Nephron progenitor cell (in vitro differentiated cells): ENCODE data around the gene TSC2.

ENCODE experiments used
- DNase-seq: peaks from one replicate; pipeline ENCODE4 v3.0.0; 2021
- H3K27ac Mint-ChIP-seq: 2 replicates; pipeline ENCODE4 v1.8.0; 2021; ENCODE audit warnings: mild to moderate bottlenecking, moderate library complexity, mixed read lengths
- H3K27me3 Mint-ChIP-seq: 2 replicates; pipeline ENCODE4 v1.8.0; 2021; ENCODE audit warnings: mild to moderate bottlenecking, low read depth, mixed read lengths; ENCODE audit not compliant: poor library complexity
- H3K36me3 Mint-ChIP-seq: 2 replicates; pipeline ENCODE4 v1.8.0; 2021; ENCODE audit warnings: low read depth, mixed read lengths
- H3K4me1 Mint-ChIP-seq: 2 replicates; pipeline ENCODE4 v1.8.0; 2021; ENCODE audit warnings: mixed read lengths
- H3K4me3 Mint-ChIP-seq: 2 replicates; pipeline ENCODE4 v1.8.0; 2021; ENCODE audit warnings: mild to moderate bottlenecking, moderate library complexity, mixed read lengths
- H3K9me3 Mint-ChIP-seq: 2 replicates; pipeline ENCODE4 v1.8.0; 2021; ENCODE audit warnings: mild to moderate bottlenecking, moderate library complexity, mixed read lengths
- TF ChIP-seq, protein P1 (sequence below): fragments of 200-600 bp; sonication (generic); IDR thresholded peaks from 2 replicates; pipeline ENCODE4 v1.5.0; 2021; ENCODE audit warnings: antibody characterized with exemption

TSC2 gene

DNA sequence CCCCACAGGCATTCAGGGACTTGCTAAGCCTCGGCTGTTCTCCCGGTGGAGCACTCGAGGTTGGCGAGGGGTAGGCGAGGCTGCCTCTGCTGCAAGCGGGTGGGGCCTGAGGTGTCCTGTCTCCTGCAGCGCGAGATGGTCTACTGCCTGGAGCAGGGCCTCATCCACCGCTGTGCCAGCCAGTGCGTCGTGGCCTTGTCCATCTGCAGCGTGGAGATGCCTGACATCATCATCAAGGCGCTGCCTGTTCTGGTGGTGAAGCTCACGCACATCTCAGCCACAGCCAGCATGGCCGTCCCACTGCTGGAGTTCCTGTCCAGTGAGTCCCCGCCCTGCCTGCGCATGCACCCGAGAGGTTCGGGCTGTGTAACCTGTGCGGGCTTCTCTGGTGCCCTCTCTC lies 26.3 kb downstream of the TSC2 start:
- peaks cover 29% of the 10 kb centered on the region for H3K36me3 Mint-ChIP-seq
- H3K4me3 Mint-ChIP-seq, result no peak overlapping the region
- TF ChIP-seq, protein P1, sequence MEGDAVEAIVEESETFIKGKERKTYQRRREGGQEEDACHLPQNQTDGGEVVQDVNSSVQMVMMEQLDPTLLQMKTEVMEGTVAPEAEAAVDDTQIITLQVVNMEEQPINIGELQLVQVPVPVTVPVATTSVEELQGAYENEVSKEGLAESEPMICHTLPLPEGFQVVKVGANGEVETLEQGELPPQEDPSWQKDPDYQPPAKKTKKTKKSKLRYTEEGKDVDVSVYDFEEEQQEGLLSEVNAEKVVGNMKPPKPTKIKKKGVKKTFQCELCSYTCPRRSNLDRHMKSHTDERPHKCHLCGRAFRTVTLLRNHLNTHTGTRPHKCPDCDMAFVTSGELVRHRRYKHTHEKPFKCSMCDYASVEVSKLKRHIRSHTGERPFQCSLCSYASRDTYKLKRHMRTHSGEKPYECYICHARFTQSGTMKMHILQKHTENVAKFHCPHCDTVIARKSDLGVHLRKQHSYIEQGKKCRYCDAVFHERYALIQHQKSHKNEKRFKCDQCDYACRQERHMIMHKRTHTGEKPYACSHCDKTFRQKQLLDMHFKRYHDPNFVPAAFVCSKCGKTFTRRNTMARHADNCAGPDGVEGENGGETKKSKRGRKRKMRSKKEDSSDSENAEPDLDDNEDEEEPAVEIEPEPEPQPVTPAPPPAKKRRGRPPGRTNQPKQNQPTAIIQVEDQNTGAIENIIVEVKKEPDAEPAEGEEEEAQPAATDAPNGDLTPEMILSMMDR, result no peak
- no peaks in the 10 kb centered on the region for H3K4me1 Mint-ChIP-seq
- H3K9me3 Mint-ChIP-seq, result no peaks in the 10 kb centered on the region
- H3K27ac Mint-ChIP-seq, result no peak overlapping the region
- no peaks in the 10 kb centered on the region for H3K27me3 Mint-ChIP-seq
- DNase-seq, result no peak

DNA sequence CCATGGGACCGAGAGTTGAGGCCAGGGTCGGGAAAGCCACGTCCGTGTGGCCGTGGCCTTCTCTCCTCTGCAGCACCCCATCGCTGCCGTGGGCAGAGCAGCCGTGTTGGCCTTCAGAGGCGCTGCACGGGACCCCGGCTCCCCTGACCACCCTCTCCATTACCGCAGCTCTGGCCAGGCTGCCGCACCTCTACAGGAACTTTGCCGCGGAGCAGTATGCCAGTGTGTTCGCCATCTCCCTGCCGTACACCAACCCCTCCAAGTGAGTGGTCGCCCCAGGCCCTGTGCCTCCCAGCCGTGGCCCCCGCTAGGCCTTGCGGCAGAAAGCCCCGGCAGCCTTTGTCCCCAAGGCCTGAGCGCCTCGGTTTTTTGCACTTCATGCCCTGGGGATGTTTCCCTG lies 27.8 kb downstream of the TSC2 start:
- no peak overlapping the region for H3K4me3 Mint-ChIP-seq
- H3K27me3 Mint-ChIP-seq, result no peaks in the 10 kb centered on the region

DNA sequence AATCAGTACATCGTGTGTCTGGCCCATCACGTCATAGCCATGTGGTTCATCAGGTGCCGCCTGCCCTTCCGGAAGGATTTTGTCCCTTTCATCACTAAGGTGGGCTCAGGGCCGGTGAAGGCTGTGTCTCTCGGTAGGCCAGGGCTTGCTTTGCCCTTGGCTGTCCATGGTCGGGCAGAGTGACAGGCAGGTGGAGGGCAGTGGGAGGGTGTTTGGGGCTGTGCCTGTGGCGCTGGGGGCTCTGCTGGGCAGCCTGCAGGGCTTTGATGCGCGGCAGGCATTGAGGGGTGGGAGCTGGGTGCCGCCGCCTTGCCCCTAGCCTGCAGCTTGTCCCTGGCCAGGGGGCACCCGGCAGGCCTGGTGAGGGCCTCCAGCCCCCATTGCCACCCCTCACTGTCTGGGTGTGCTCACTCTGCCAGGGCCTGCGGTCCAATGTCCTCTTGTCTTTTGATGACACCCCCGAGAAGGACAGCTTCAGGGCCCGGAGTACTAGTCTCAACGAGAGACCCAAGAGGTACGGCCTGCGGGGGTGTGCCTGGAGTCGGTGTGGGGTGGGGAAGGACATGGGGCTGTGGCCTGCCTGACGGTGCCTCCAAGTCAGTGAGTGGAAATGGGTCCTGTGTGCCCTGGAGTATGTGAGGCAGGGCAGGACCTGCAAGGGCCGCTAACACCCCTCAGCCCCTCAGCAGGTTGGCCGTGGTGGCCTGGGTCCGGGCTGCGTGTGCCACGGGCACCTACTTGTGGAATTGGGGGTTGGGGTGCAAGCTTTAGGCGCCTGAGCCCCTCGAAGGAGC lies 28.5 kb downstream of the TSC2 start:
- Mint-ChIP-seq H3K9me3 (no peaks in the 10 kb centered on the region), H3K4me1 (no peaks in the 10 kb centered on the region), H3K27me3 (no peaks in the 10 kb centered on the region), H3K36me3 (peaks cover 23% of the 10 kb centered on the region), H3K27ac (no peak overlapping the region), H3K4me3 (no peak overlapping the region)
- no peak for DNase-seq
- TF ChIP-seq, protein P1, result no peak

More for the DNA sequence above, 27.8 kb downstream of the TSC2 start:
- TF ChIP-seq, protein P1, result no peak
- no peaks in the 10 kb centered on the region for H3K4me1 Mint-ChIP-seq
- peaks cover 23% of the 10 kb centered on the region for H3K36me3 Mint-ChIP-seq
- DNase-seq, result no peak
- no peak overlapping the region for H3K27ac Mint-ChIP-seq
- H3K9me3 Mint-ChIP-seq, result no peaks in the 10 kb centered on the region

DNA sequence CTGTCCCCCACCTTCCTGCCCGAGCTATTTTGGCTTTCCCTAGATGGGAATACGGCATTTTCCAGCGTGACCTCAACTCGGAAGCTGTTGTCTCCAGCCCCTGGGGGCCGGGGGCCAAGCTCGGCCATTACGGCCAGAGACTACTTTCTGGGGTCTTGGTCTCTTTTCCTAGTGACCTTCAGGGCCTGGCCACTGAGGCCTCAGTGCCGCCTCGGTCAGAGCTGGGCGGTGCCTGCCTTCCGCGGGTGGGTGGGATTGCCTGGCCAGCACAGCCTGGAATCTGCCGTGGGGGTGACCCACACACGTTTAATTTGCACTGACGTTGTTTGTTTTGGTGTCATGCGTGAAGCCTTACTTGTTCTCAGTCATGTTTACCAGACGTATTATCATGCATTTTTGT lies 29.2 kb downstream of the TSC2 start:
- Mint-ChIP-seq H3K27me3 (no peaks in the 10 kb centered on the region), H3K4me3 (no peak overlapping the region), H3K9me3 (no peaks in the 10 kb centered on the region), H3K4me1 (peaks cover under 1% of the 10 kb centered on the region), H3K27ac (no peak overlapping the region), H3K36me3 (peaks cover 22% of the 10 kb centered on the region)
- DNase-seq, result no peak
- TF ChIP-seq, protein P1, result no peak

DNA sequence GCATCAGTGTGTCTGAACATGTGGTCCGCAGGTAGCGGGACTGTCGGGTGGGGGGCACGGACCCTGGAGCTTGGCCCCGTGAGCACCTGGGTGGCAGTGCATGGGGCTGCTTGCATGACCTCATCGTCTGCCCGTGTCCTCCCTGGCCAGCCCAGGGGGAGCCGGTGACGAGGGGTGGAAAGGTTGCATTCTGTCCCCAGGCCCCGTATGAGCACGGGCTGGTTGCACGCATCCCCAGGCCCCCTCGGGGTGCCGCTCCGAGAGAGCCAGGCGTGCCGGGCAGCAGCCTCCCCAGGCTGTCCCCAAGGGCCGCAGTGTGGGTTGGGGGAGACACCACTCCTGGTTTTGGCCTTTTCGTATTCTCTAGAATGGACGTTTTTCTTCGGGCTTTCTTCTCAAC lies 29.9 kb downstream of the TSC2 start:
- no peak for DNase-seq
- no peaks in the 10 kb centered on the region for H3K27me3 Mint-ChIP-seq
- H3K9me3 Mint-ChIP-seq, result no peaks in the 10 kb centered on the region
- H3K27ac Mint-ChIP-seq, result no peak overlapping the region
- H3K4me3 Mint-ChIP-seq, result no peak overlapping the region
- TF ChIP-seq, protein P1, result no peak
- peaks cover 6% of the 10 kb centered on the region for H3K4me1 Mint-ChIP-seq
- H3K36me3 Mint-ChIP-seq, result peaks cover 18% of the 10 kb centered on the region

DNA sequence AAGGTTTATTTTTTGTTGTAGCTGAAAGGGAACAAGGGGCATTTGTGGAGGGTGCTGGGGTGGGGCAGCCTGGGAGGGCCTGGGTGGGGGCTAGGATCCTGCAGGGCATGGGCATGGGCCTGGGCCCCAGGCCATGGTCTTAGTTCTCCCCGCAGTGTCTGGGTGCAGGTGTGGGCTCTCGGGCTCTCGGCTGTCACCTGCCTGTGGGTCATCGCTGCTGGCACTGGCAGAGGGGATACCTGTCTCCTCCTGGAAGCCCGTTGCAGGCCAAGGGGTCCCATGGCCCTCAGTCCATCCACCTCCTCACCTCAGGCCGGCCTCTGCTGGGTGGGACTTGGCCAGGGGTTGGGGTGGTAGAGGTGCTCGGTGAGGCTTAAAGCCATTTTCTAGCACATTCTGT lies 30.3 kb downstream of the TSC2 start:
- Mint-ChIP-seq H3K27me3 (no peaks in the 10 kb centered on the region), H3K27ac (no peak overlapping the region), H3K4me3 (no peak overlapping the region), H3K36me3 (peaks cover 18% of the 10 kb centered on the region), H3K4me1 (peaks cover 6% of the 10 kb centered on the region), H3K9me3 (no peaks in the 10 kb centered on the region)
- TF ChIP-seq, protein P1, result no peak
- no peak for DNase-seq
